Measurements from ENCODE around the gene UGT1A7.

The UGT1A7 gene

GRCh38 chr2:233761040-233761769 lies 79.5 kb downstream of the UGT1A7 start:
- no peak for DNase-seq (ENCODE audit: low read depth in 2 of 2)

GRCh38 chr2:233764264-233764663 lies 82.6 kb downstream of the UGT1A7 start:
- no peak for DNase-seq (ENCODE audit: low read depth in 2 of 2)

- no peak for DNase-seq (ENCODE audit: low read depth in 2 of 2)
Observed at GRCh38 chr2:233764761-233765160, 83.1 kb downstream of the UGT1A7 start.

- DNase-seq (ENCODE audit: low read depth in 2 of 2), result no peak
Observed at GRCh38 chr2:233766416-233766815, 84.7 kb downstream of the UGT1A7 start.

GRCh38 chr2:233768076-233768475 lies 86.4 kb downstream of the UGT1A7 start:
- DNase-seq (ENCODE audit: low read depth in 2 of 2), result no peak

GRCh38 chr2:233769260-233769659 lies 87.6 kb downstream of the UGT1A7 start:
- no peak for DNase-seq (ENCODE audit: low read depth in 2 of 2)

GRCh38 chr2:233772153-233772552 lies 90.5 kb downstream of the UGT1A7 start:
- DNase-seq (ENCODE audit: low read depth in 2 of 2), result no peak

GRCh38 chr2:233772583-233772982 lies 90.9 kb downstream of the UGT1A7 start:
- DNase-seq (ENCODE audit: low read depth in 2 of 2), result no peak

- DNase-seq (ENCODE audit: low read depth in 2 of 2), result no peak
Observed at GRCh38 chr2:233773854-233774253, 92.2 kb downstream of the UGT1A7 start.

GRCh38 chr2:233775414-233775813 lies 93.7 kb downstream of the UGT1A7 start:
- no peak for DNase-seq (ENCODE audit: low read depth in 2 of 2)

GRCh38 chr2:233778030-233778429 lies 96.3 kb downstream of the UGT1A7 start, which contains the start of gene MROH2A:
MROH2A (plus strand) TSS chr2:233778330; CDS start chr2:233779359, 1,029 bp downstream.
- DNase-seq (ENCODE audit: low read depth in 2 of 2), result no peak

- DNase-seq (ENCODE audit: low read depth in 2 of 2), result no peak
Observed at GRCh38 chr2:233779722-233780121, 98.0 kb downstream of the UGT1A7 start.

GRCh38 chr2:233780771-233781170 lies 99.1 kb downstream of the UGT1A7 start:
- DNase-seq (ENCODE audit: low read depth in 2 of 2), result no peak

GRCh38 chr2:233789554-233789953 lies 107.9 kb downstream of the UGT1A7 start:
- DNase-seq (ENCODE audit: low read depth in 2 of 2), result no peak

GRCh38 chr2:233791151-233791882 lies 109.6 kb downstream of the UGT1A7 start:
- DNase-seq (ENCODE audit: low read depth in 2 of 2), result no peak

GRCh38 chr2:233791883-233792329 lies 110.2 kb downstream of the UGT1A7 start:
- no peak for DNase-seq (ENCODE audit: low read depth in 2 of 2)

GRCh38 chr2:233792720-233793119 lies 111.0 kb downstream of the UGT1A7 start:
- DNase-seq (ENCODE audit: low read depth in 2 of 2), result no peak

- no peak for DNase-seq (ENCODE audit: low read depth in 2 of 2)
Observed at GRCh38 chr2:233793465-233794127, 111.9 kb downstream of the UGT1A7 start.

- DNase-seq (ENCODE audit: low read depth in 2 of 2), result no peak
Observed at GRCh38 chr2:233794128-233794658, 112.5 kb downstream of the UGT1A7 start.

GRCh38 chr2:233795735-233796171 lies 114.1 kb downstream of the UGT1A7 start:
- no peak for DNase-seq (ENCODE audit: low read depth in 2 of 2)

- DNase-seq (ENCODE audit: low read depth in 2 of 2), result no peak
Observed at GRCh38 chr2:233796254-233796653, 114.6 kb downstream of the UGT1A7 start.

Measured in stimulated activated CD8-positive, alpha-beta memory T cell treated with anti-CD3 and anti-CD28 coated beads, Interleukin-2, amount 100 ng/mL, for 1 hour (primary cell).